ENCODE measurements around the gene TOX2.
"Not testable (repeated sequence)": the region's sequence is repeated elsewhere in the genome, so short reads cannot be mapped to it uniquely, and the experiment has no call there.

TOX2 gene

DNA sequence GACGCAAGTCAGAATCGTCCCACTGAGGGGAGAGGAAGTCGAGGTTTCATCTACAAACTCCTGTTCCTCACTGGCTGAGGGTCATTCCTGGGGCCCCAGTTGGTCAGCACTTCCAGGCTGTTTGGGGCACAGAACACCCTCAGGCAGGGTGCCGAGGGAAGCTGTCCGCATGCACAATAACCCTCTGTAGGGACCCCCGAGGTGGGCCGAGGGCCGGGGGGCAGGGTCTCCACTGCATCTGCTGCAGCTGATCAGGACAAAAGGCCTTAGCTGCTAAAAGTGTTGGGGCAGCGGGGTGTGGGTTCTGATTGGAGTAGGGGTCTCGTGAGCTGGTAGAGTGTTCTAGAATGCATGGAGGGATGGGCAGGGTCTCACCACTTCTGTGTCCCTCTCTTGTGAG, 125.1 kb downstream of the TOX2 start:
- TF ChIP-seq, protein P1, sequence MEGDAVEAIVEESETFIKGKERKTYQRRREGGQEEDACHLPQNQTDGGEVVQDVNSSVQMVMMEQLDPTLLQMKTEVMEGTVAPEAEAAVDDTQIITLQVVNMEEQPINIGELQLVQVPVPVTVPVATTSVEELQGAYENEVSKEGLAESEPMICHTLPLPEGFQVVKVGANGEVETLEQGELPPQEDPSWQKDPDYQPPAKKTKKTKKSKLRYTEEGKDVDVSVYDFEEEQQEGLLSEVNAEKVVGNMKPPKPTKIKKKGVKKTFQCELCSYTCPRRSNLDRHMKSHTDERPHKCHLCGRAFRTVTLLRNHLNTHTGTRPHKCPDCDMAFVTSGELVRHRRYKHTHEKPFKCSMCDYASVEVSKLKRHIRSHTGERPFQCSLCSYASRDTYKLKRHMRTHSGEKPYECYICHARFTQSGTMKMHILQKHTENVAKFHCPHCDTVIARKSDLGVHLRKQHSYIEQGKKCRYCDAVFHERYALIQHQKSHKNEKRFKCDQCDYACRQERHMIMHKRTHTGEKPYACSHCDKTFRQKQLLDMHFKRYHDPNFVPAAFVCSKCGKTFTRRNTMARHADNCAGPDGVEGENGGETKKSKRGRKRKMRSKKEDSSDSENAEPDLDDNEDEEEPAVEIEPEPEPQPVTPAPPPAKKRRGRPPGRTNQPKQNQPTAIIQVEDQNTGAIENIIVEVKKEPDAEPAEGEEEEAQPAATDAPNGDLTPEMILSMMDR (IDR thresholded peaks at IDR 0.05; ENCODE audit: low read depth, low read length, poor library complexity, severe bottlenecking) = no peak
- no peak for TF ChIP-seq EZH2phosphoT487 (IDR thresholded peaks at IDR 0.05; ENCODE audit: borderline replicate concordance, low read length)
- no peaks in the 10 kb centered on the region for H3F3A ChIP-seq (ENCODE audit: control insufficient read depth, insufficient read depth)
- no peaks in the 10 kb centered on the region for H3K9me3 ChIP-seq (ENCODE audit: control insufficient read depth, insufficient read depth, low read length)
- no peak overlapping the region for H3K27ac ChIP-seq (ENCODE audit: low read depth, low read length)
- no peak overlapping the region for H3K4me3 ChIP-seq (ENCODE audit: low read length)
- no peaks in the 10 kb centered on the region for H3K4me1 ChIP-seq (ENCODE audit: control insufficient read depth, low read length)
- H3K36me3 ChIP-seq (ENCODE audit: control insufficient read depth, low read length) = no peaks in the 10 kb centered on the region
- no peaks in the 10 kb centered on the region for H3K79me2 ChIP-seq (ENCODE audit: control insufficient read depth, low read length)
- H3K4me2 ChIP-seq (ENCODE audit: low read length) = no peak overlapping the region
- H3K9me2 ChIP-seq (replicated peaks; ENCODE audit: control insufficient read depth, low read length) = no peaks in the 10 kb centered on the region
- H3K27me3 ChIP-seq (ENCODE audit: control insufficient read depth, low read length) = no peaks in the 10 kb centered on the region; the same call in 1 of the 2 replicates
- no peaks in the 10 kb centered on the region for H4K20me1 ChIP-seq (ENCODE audit: control insufficient read depth, insufficient read depth, low read depth, low read length)

DNA sequence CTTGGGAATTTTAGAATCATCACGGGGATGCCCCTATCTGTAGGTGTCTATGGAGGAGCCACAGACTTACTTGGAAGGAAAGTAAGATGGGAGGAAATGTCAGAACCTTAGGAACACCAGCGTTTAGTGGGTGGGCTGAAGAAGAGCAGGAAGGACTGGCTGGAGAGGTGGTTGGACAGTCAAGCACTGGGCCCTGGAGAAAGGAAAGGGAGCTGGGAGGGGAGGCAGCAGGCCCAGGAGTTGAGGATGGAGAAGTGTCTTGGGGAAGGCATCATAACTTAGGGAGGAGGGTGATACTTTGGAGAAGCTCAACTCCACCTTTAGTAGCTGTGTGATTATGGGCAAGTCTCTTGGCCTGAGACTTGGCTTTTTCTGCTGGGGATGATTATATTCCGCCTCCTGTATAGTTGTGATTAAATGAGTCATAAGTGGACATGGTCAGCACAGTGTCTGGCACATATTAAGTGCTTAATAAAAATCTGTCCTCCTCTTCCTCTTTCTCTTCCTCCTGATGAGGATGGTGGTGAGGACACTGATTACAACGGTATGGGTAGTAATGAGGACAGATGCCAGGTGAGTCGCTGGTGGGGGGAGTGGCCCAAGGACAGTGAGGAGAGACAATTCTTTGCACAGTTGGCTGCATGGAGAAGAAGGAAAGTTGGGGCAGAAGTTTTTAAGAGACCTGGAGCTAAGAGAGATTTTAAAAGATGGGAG, 125.7 kb downstream of the TOX2 start:
- Histone ChIP-seq H3K27ac (ENCODE audit: low read depth, low read length) (no peak overlapping the region), H3K4me1 (ENCODE audit: control insufficient read depth, low read length) (no peaks in the 10 kb centered on the region), H3K4me3 (ENCODE audit: low read length) (no peak overlapping the region), H3K79me2 (ENCODE audit: control insufficient read depth, low read length) (no peaks in the 10 kb centered on the region), H4K20me1 (ENCODE audit: control insufficient read depth, insufficient read depth, low read depth, low read length) (no peaks in the 10 kb centered on the region), H3K27me3 (ENCODE audit: control insufficient read depth, low read length) (no peaks in the 10 kb centered on the region; the same call in 1 of the 2 replicates), H3K36me3 (ENCODE audit: control insufficient read depth, low read length) (no peaks in the 10 kb centered on the region), H3F3A (ENCODE audit: control insufficient read depth, insufficient read depth) (no peaks in the 10 kb centered on the region), H3K9me3 (ENCODE audit: control insufficient read depth, insufficient read depth, low read length) (no peaks in the 10 kb centered on the region), H3K4me2 (ENCODE audit: low read length) (no peak overlapping the region), H3K9me2 (replicated peaks; ENCODE audit: control insufficient read depth, low read length) (no peaks in the 10 kb centered on the region)
- TF ChIP-seq, protein P1 (IDR thresholded peaks at IDR 0.05; ENCODE audit: low read depth, low read length, poor library complexity, severe bottlenecking) = no peak
- no peak for TF ChIP-seq EZH2phosphoT487 (IDR thresholded peaks at IDR 0.05; ENCODE audit: borderline replicate concordance, low read length)

DNA sequence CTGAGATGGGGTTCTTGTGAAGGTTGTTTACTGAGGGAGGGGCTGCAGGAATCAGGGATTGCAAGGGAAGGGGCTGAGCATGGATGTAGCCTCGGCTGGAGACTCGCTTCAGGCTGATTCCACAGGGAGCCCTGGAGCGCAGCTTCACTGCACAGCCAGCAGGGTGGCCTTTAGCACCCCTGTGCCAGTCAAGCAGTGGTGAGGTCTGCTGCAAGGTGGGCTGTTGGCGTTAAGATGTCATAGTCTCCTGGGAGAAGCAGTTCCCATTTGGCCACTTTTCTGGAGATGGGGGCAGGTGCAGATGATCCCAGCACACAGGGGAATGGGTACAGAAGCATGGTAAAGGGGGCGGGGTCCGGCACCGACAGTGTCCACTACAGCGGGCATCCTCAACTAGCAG, 126.3 kb downstream of the TOX2 start:
- Histone ChIP-seq H3K27ac (ENCODE audit: low read depth, low read length) (no peak overlapping the region), H3K9me3 (ENCODE audit: control insufficient read depth, insufficient read depth, low read length) (no peaks in the 10 kb centered on the region), H3K9me2 (replicated peaks; ENCODE audit: control insufficient read depth, low read length) (no peaks in the 10 kb centered on the region), H3K36me3 (ENCODE audit: control insufficient read depth, low read length) (no peaks in the 10 kb centered on the region), H3K79me2 (ENCODE audit: control insufficient read depth, low read length) (no peaks in the 10 kb centered on the region), H3F3A (ENCODE audit: control insufficient read depth, insufficient read depth) (no peaks in the 10 kb centered on the region), H3K4me3 (ENCODE audit: low read length) (no peak overlapping the region), H3K27me3 (ENCODE audit: control insufficient read depth, low read length) (no peaks in the 10 kb centered on the region; the same call in 1 of the 2 replicates), H4K20me1 (ENCODE audit: control insufficient read depth, insufficient read depth, low read depth, low read length) (no peaks in the 10 kb centered on the region), H3K4me2 (ENCODE audit: low read length) (no peak overlapping the region), H3K4me1 (ENCODE audit: control insufficient read depth, low read length) (no peaks in the 10 kb centered on the region)
- TF ChIP-seq, protein P1 (IDR thresholded peaks at IDR 0.05; ENCODE audit: low read depth, low read length, poor library complexity, severe bottlenecking) = no peak
- TF ChIP-seq EZH2phosphoT487 (IDR thresholded peaks at IDR 0.05; ENCODE audit: borderline replicate concordance, low read length) = no peak

DNA sequence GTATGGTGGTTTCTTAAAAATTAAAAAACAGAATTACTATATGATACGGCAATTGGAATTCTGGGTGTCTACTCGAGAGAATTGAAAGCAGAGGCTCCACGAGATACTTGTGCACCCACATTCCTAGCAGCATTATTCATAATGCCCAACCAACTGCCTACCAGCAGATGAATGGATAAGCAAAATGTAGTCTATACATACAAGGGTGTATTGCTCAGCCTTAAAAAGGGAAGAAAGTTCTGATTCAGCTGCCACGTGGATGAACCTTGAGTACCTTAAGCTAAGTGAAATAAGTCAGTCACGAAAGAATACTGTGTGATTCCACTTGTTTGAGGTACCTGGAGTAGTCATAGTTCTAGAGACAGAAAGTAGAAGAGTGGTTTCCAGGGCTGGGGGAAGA, 130.1 kb downstream of the TOX2 start:
- not testable (repeated sequence) for H4K20me1 ChIP-seq (ENCODE audit: control insufficient read depth, insufficient read depth, low read depth, low read length); H3K36me3 ChIP-seq (ENCODE audit: control insufficient read depth, low read length); H3K27ac ChIP-seq (ENCODE audit: low read depth, low read length); H3K79me2 ChIP-seq (ENCODE audit: control insufficient read depth, low read length); H3K4me1 ChIP-seq (ENCODE audit: control insufficient read depth, low read length); H3K4me2 ChIP-seq (ENCODE audit: low read length); H3K27me3 ChIP-seq (ENCODE audit: control insufficient read depth, low read length); H3K9me2 ChIP-seq (replicated peaks; ENCODE audit: control insufficient read depth, low read length); H3K9me3 ChIP-seq (ENCODE audit: control insufficient read depth, insufficient read depth, low read length); H3F3A ChIP-seq (ENCODE audit: control insufficient read depth, insufficient read depth); H3K4me3 ChIP-seq (ENCODE audit: low read length)
